ENCODE data around the gene SRSF3. TPM values are rescaled to one million over a fixed set of nuclear protein-coding genes. Genes with fewer than 3 reads are reported as not detected.
A peak's percentile ranks its signal among the peaks of the same experiment; 100 is the strongest.

The SRSF3 gene
- total and polyA plus RNA-seq, 9 of the 15 experiments (the other 6 are each of a cell fraction or from before 2014, with no cell fraction given), result 337 to 1,200 (median 518) TPM

GRCh38 chr6:36546920-36547645, 47.1 kb upstream of the SRSF3 start, which contains the start of gene STK38 (continued):
- no peak for TF ChIP-seq USF2 (CRISPR knock-in tag; IDR thresholded peaks at IDR 0.05)
- no peak for TF ChIP-seq KLF13 (tag; IDR thresholded peaks at IDR 0.05; ENCODE audit: borderline replicate concordance, low read depth)
- no peak for TF ChIP-seq NFYB (IDR thresholded peaks at IDR 0.05; ENCODE audit: extremely low read depth, insufficient read length)
- TF ChIP-seq HDAC8 (tag; IDR thresholded peaks at IDR 0.05), result no peak; the same call in 1 of the 2 replicates
- peak; percentile 59; the same call in 1 of the 2 replicates for TF ChIP-seq BCOR (IDR thresholded peaks at IDR 0.05)
- TF ChIP-seq FOXJ2 (tag; IDR thresholded peaks at IDR 0.05), result no peak
- TF ChIP-seq BDP1 (IDR thresholded peaks at IDR 0.05; ENCODE audit: insufficient read depth, insufficient read length), result no peak
- TF ChIP-seq MAFF (IDR thresholded peaks at IDR 0.05; ENCODE audit: low read length), result no peak
- TF ChIP-seq ZNF197 (CRISPR knock-in tag; IDR thresholded peaks at IDR 0.05; ENCODE audit: low read depth), result no peak
- TF ChIP-seq ZNF174 (CRISPR knock-in tag; IDR thresholded peaks at IDR 0.05), result no peak
- TF ChIP-seq PRMT5 (CRISPR knock-in tag; IDR thresholded peaks at IDR 0.05), result no peak
- TF ChIP-seq SIN3A (IDR thresholded peaks at IDR 0.05; ENCODE audit: borderline replicate concordance in 2 of 2, control insufficient read depth in 1 of 2, low read depth in 2 of 2, low read length in 2 of 2), result no peak; a peak in 2 of 4 replicates
- TF ChIP-seq ZSCAN32 (CRISPR knock-in tag; IDR thresholded peaks at IDR 0.05), result peak; percentile 47; the same call in 1 of the 2 replicates
- no peak for TF ChIP-seq MECOM (CRISPR knock-in tag; IDR thresholded peaks at IDR 0.05)
- TF ChIP-seq DMBX1 (CRISPR knock-in tag; IDR thresholded peaks at IDR 0.05; ENCODE audit: borderline replicate concordance), result no peak
- no peak for TF ChIP-seq BRCA1 (IDR thresholded peaks at IDR 0.05)
- TF ChIP-seq BRCA1 (CRISPR knock-in tag; IDR thresholded peaks at IDR 0.05), result no peak
- TF ChIP-seq POU5F1 (IDR thresholded peaks at IDR 0.05; ENCODE audit: borderline replicate concordance, low read depth, low read length, partially characterized antibody), result no peak
- TF ChIP-seq ZNF609 (CRISPR knock-in tag; IDR thresholded peaks at IDR 0.05; ENCODE audit: borderline replicate concordance), result 0 out of 2 replicates have a peak, but pooled peaks have one; percentile 62
- peak; percentile 93 for TF ChIP-seq PHB (CRISPR knock-in tag; IDR thresholded peaks at IDR 0.05)
- TF ChIP-seq ILF3 (IDR thresholded peaks at IDR 0.05; ENCODE audit: borderline replicate concordance), result no peak
- TF ChIP-seq SREBF1 (IDR thresholded peaks at IDR 0.05; ENCODE audit: borderline replicate concordance, low read depth, low read length), result no peak
- no peak for TF ChIP-seq BRF1 (IDR thresholded peaks at IDR 0.05; ENCODE audit: borderline replicate concordance, extremely low read depth, insufficient read length)
- peak; percentile 77; the same call in 1 of the 2 replicates for TF ChIP-seq GABPB1 (CRISPR knock-in tag; IDR thresholded peaks at IDR 0.05)
